GM12878 (cell line): ENCODE results near the gene TRPM3.

Source experiments
- EZH2 ChIP-seq: IDR thresholded peaks from 2 replicates; pipeline ENCODE4 v1.6.1; 2012; ENCODE audit warnings: low read depth, mild to moderate bottlenecking, control low read depth, inconsistent platforms, low read length, borderline replicate concordance; ENCODE audit not compliant: control insufficient read depth
- GABPA ChIP-seq: IDR thresholded peaks from 2 replicates; pipeline ENCODE4 v1.6.1; 2014; ENCODE audit warnings: antibody characterized with exemption, low read depth, mild to moderate bottlenecking, inconsistent platforms
- LARP7 ChIP-seq: fragments of 450-650 bp; IDR thresholded peaks from 2 replicates; pipeline ENCODE4 v1.6.1; 2017; ENCODE audit warnings: mild to moderate bottlenecking
- MAX ChIP-seq: IDR thresholded peaks from 2 replicates; pipeline ENCODE4 v1.6.1; 2012; ENCODE audit warnings: low read depth, low read length, improper control_type of control experiment
- PML ChIP-seq: IDR thresholded peaks from 2 replicates; pipeline ENCODE4 v1.6.1; 2012; ENCODE audit warnings: low read length, inconsistent platforms
- POLR2A ChIP-seq: IDR thresholded peaks from 2 replicates; pipeline ENCODE4 v1.6.1; 2011; ENCODE audit warnings: low read depth, mild to moderate bottlenecking, low read length
- POLR2AphosphoS5 ChIP-seq: IDR thresholded peaks from 2 replicates; pipeline ENCODE4 v1.6.1; 2011; ENCODE audit warnings: mild to moderate bottlenecking, low read length, inconsistent platforms
- REST ChIP-seq: IDR thresholded peaks from 2 replicates; pipeline ENCODE4 v1.6.1; 2012; ENCODE audit warnings: mild to moderate bottlenecking, low read depth, low read length
- TCF12 ChIP-seq: IDR thresholded peaks from 2 replicates; pipeline ENCODE4 v1.6.1; 2011; ENCODE audit warnings: low read depth, mild to moderate bottlenecking, low read length
- TF ChIP-seq, protein P1 (sequence below), 3 experiments: IDR thresholded peaks in 2 of 3; conservative IDR thresholded peaks in 1 of 3; 2 replicates each; pipeline ENCODE4 v1.5.1; 2011; ENCODE audit warnings: low read depth in 3 of 3, low read length in 3 of 3, mild to moderate bottlenecking in 3 of 3, control low read depth in 2 of 3, moderate library complexity in 2 of 3, inconsistent platforms in 1 of 3, mixed read lengths in 1 of 3; ENCODE audit not compliant: control insufficient read depth in 2 of 3, insufficient read depth in 1 of 3; ENCODE audit errors: extremely low read depth in 1 of 3
- TF ChIP-seq, protein P2 (sequence below): IDR thresholded peaks from 2 replicates; pipeline ENCODE4 v1.6.1; 2011; ENCODE audit warnings: low read depth, mild to moderate bottlenecking, low read length, moderate library complexity, borderline replicate concordance; ENCODE audit errors: extremely low read depth

DNA sequence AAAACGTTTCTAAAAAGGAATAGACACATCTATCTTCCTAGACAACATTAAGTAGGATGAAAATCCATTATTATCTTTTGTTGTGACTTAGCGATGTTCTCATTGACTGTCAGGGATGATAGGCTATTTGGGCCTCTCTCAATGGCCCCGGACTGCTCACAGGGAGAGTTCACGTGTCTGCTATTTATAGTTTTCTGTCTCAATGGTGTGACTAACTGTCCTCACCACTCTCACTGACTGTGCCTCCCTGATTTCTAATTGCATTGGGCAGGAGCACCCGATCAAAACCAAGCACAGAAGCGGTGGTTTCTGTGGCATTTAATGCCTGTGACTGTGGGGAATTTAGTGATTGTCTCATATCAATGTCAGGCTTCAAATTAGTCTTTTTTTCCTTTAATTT, 420.3 kb downstream of the TRPM3 start:
- no peak for TF ChIP-seq MAX
- TF ChIP-seq, protein P1, sequence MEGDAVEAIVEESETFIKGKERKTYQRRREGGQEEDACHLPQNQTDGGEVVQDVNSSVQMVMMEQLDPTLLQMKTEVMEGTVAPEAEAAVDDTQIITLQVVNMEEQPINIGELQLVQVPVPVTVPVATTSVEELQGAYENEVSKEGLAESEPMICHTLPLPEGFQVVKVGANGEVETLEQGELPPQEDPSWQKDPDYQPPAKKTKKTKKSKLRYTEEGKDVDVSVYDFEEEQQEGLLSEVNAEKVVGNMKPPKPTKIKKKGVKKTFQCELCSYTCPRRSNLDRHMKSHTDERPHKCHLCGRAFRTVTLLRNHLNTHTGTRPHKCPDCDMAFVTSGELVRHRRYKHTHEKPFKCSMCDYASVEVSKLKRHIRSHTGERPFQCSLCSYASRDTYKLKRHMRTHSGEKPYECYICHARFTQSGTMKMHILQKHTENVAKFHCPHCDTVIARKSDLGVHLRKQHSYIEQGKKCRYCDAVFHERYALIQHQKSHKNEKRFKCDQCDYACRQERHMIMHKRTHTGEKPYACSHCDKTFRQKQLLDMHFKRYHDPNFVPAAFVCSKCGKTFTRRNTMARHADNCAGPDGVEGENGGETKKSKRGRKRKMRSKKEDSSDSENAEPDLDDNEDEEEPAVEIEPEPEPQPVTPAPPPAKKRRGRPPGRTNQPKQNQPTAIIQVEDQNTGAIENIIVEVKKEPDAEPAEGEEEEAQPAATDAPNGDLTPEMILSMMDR (IDR thresholded peaks at IDR 0.05 in 2 of 3, conservative IDR thresholded peaks at IDR 0.05 in 1 of 3; ENCODE audit: control insufficient read depth in 2 of 3, extremely low read depth in 1 of 3, insufficient read depth in 1 of 3, low read depth in 3 of 3, low read length in 3 of 3) = no peak
- no peak for TF ChIP-seq POLR2AphosphoS5
- no peak for TF ChIP-seq LARP7
- TF ChIP-seq GABPA = no peak
- TF ChIP-seq, protein P2, sequence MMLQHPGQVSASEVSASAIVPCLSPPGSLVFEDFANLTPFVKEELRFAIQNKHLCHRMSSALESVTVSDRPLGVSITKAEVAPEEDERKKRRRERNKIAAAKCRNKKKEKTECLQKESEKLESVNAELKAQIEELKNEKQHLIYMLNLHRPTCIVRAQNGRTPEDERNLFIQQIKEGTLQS = no peak
- TF ChIP-seq POLR2A = no peak
- no peak for TF ChIP-seq EZH2
- TF ChIP-seq PML = no peak
- TF ChIP-seq TCF12 = no peak
- TF ChIP-seq REST = no peak
